GM18517 (cell line): ENCODE measurements around the gene AK8.

ENCODE experiments used
- ATAC-seq: cut with Tn5 transposase; IDR thresholded peaks from one replicate; pipeline ENCODE4 v1.9.1; 2021; ENCODE audit warnings: mild to moderate bottlenecking, moderate library complexity; ENCODE audit not compliant: unreplicated experiment

Gene AK8

GRCh38 chr9:132800038-132800648 is 77.9 kb downstream of the AK8 start:
- no peak for ATAC-seq

GRCh38 chr9:132798817-132799790 is 79.0 kb downstream of the AK8 start:
- no peak for ATAC-seq

- no peak for ATAC-seq
Measured at GRCh38 chr9:132797861-132798659, 80.0 kb downstream of the AK8 start.

- no peak for ATAC-seq
Measured at GRCh38 chr9:132795511-132796303, 82.4 kb downstream of the AK8 start.

GRCh38 chr9:132794730-132795380 is 83.2 kb downstream of the AK8 start:
- no peak for ATAC-seq

- ATAC-seq = no peak
Measured at GRCh38 chr9:132793606-132794580, 84.2 kb downstream of the AK8 start.

GRCh38 chr9:132792547-132792946 is 85.5 kb downstream of the AK8 start:
- no peak for ATAC-seq

GRCh38 chr9:132791699-132792240 is 86.3 kb downstream of the AK8 start:
- ATAC-seq = no peak

- ATAC-seq = no peak
Measured at GRCh38 chr9:132789719-132790118, 88.4 kb downstream of the AK8 start.

- no peak for ATAC-seq
Measured at GRCh38 chr9:132788378-132788777, 89.7 kb downstream of the AK8 start.

GRCh38 chr9:132787748-132788159 is 90.3 kb downstream of the AK8 start:
- no peak for ATAC-seq

GRCh38 chr9:132784286-132784830 is 93.7 kb downstream of the AK8 start:
- no peak for ATAC-seq

- ATAC-seq = no peak
Measured at GRCh38 chr9:132783006-132783405, 95.1 kb downstream of the AK8 start.

GRCh38 chr9:132782037-132782436 is 96.0 kb downstream of the AK8 start:
- no peak for ATAC-seq

GRCh38 chr9:132780230-132781007 is 97.7 kb downstream of the AK8 start:
- ATAC-seq = no peak

- ATAC-seq = no peak
Measured at GRCh38 chr9:132776891-132777290, 101.2 kb downstream of the AK8 start.

- no peak for ATAC-seq
Measured at GRCh38 chr9:132776268-132776667, 101.8 kb downstream of the AK8 start.

- ATAC-seq = no peak
Measured at GRCh38 chr9:132775720-132776119, 102.4 kb downstream of the AK8 start.
